GOT3 (cell line): ENCODE measurements around the gene RNASEH2A.

ENCODE experiments used
- DNase-seq: peaks from one replicate; lab custom pipeline; 2025; ENCODE audit warnings: mixed read lengths; lab: John Stamatoyannopoulos, UW

Gene RNASEH2A

DNA sequence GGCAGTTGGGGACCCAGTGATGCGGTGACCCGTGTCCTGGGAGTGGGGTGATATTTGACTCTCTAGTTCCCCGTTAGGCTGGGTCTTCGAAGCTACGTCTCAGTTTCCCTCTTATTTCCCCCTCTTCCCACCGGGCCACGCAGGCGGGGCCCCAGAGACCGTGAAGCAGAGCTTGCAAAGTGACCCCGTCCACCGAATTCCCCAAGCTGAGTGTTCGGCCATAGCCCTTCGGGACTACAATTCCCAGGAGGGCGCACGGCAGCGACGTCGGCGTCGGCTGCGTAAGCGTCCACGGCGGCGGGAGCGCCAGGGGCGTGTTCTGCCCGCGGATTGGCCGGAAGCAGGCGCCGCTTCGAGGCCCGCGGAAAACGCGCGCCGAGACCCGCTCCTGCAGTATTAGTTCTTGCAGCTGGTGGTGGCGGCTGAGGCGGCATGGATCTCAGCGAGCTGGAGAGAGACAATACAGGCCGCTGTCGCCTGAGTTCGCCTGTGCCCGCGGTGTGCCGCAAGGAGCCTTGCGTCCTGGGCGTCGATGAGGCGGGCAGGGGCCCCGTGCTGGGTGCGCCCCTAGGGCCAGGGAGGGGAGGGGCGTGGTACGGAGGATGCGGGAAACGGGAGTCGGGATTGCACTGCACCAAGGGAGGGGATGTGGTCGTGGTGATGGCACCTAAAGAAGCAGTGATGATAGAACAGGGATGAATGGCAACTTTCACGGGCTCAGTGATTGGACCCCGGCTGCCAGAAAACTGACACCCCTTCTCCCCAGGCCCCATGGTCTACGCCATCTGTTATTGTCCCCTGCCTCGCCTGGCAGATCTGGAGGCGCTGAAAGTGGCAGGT is at the start of gene RNASEH2A:
Gene RNASEH2A (plus strand): TSS at position 343 of the 840 bp plus-strand sequence. CDS start 90 bp downstream, at position 433.
- peak; percentile 67 for DNase-seq

GRCh38 chr19:12757544-12758274 is 48.7 kb upstream of the RNASEH2A start:
- DNase-seq: peak; percentile 48

GRCh38 chr19:12759686-12760085 is 46.7 kb upstream of the RNASEH2A start:
- DNase-seq: no peak

GRCh38 chr19:12763100-12763499 is 43.3 kb upstream of the RNASEH2A start:
- DNase-seq: no peak

GRCh38 chr19:12764698-12765097 is 41.7 kb upstream of the RNASEH2A start:
- DNase-seq: no peak

- peak; percentile 27 for DNase-seq
These were observed 40.3 kb upstream of the RNASEH2A start for GRCh38 chr19:12766051-12766521.

DNA sequence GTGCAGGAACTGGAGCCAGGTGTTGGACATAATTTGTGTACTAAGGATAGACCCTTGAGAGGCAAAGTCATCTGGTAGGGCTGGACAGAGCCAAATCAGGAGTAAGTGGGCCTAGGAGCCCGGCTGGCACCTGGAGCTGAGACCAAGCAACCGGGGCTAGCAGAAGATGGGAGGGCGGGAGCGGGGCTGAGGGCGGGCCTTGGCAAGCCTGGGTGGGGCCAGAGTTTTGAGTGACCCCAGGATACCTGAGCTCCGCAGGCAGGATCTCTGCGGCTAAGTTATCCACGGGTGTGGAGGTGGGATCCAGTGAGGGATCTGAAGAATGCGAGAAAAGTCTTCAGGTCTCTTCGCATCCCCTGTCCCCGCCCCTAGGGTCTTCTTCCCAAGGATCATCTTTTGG is 39.2 kb upstream of the RNASEH2A start:
- DNase-seq: no peak

DNA sequence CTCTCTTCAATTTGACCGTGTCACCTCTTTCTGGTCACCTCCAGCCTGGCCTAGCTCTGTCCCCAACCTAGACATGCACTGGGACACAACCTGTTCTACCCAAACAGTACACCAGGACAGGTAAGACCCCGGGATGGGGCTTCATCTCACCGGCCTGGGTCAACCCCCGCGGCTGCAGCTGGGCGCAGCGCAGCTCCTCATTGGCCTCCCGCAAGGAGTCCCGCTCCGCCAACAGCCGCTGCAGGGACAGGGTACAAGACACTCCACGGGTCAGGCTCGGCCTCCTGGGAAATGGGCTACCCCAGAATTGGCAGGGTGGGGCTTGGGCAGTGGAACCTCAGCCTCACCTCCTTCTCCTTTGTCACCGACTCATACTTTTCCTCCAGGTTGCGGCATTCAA is 38.7 kb upstream of the RNASEH2A start:
- no peak for DNase-seq

- DNase-seq: no peak
These were observed 36.7 kb upstream of the RNASEH2A start for GRCh38 chr19:12769689-12770088.

DNA sequence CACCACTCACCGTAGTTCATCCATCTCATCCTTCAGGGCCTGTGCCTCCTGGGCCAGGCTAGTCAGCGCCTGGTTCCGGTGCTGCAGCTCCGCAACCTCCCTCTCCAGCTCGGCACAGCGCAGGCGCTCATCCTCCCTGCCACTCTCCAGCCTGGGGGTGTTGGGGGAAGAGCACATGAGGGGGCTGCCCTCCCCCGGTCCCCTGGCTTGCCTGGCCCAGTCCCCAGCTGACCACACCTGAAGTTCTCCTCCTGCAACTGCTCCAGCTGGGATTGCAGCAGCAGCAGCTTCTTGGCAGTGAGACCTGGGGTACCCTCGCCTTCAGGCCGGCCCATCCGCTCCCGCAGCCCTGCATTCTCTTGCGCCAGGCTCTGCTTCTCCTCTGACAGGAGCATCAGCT is 35.5 kb upstream of the RNASEH2A start:
- DNase-seq: no peak

GRCh38 chr19:12772323-12772722 is 34.1 kb upstream of the RNASEH2A start:
- no peak for DNase-seq

DNA sequence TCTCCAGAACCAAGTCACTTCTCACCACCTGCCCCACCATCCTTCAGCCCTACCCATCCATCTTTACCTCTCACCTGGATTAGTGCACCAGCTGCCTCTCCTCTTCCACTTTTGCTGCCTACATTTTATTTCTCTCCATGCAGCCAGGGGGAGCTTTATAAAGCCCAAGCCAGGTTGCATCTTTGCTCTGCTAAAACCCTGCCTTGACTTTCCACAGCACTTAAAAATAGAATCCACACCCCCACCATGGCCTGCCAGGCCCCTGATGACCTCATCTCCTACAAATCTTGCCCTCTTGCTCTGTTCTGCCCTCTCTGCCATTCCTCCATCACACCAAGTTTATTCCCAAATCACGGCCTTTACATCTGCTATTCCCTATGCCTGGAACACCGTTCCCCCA is 32.8 kb upstream of the RNASEH2A start:
- DNase-seq: no peak

DNA sequence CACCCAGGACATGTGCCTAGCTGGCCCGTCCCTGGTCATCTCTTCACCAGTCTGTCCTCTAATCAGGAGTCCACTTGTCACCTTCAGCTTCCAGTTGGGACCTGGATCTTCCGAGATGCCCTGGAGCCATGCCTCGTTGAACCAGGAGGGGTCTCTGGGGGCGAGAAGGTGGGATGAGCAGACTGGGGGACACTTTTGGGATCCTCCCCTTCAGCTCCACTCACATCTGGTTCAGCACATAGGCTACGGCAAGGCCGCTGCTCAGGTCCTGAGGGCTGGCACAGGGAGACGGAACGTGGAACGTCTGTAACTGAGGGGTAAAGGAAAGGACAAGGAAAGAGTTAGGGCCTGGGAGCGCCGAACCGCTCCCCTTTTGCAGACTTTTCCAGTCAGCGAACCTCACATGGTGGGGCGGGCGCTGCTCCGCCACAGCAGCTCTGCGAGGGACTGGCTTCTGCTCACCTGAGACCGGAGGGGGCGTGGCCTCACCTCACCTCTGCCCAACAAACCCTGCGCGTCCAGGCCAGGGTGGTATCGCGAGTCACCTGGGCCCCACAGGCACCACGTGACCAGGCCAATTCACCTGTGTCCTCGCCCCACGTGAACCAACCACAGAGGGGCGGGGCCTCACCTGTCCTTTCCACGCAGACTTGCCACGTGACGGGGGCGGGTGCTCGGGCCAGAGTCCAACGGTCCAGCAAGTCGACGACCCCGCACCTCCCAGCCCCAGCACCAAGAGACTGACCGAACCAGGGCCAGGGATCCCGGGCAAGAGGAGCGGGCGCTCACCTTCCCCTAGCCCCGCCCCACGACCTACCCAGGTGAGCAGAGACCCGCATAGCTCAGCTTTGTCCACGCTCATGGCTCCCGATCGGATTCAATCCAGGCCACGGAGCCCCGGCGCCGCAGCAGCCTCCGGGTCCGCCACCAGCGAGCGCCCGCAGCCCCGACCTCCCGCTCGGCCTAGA is 31.5 kb upstream of the RNASEH2A start, which contains the start of gene HOOK2:
Gene HOOK2 (minus strand): TSS at position 965 of the 968 bp plus-strand sequence. CDS start 103 bp downstream, at position 862.
- no peak for DNase-seq

GRCh38 chr19:12777217-12778016 is 29.0 kb upstream of the RNASEH2A start:
- DNase-seq: no peak

- no peak for DNase-seq
These were observed 28.1 kb upstream of the RNASEH2A start for GRCh38 chr19:12778017-12778904.

DNA sequence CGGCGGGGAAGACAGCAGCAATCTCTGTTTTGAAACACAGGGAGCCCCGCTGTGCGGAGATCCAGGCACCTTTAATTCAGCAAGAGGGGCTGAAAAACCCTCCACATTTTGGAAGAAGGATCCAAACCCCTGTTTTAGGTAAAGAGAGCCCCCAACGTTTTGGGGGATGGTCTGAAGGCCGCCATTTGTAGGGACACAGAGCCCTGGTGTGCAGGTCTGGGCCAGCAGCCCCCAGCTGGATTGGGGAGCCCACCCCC is 27.6 kb upstream of the RNASEH2A start:
- no peak for DNase-seq

DNA sequence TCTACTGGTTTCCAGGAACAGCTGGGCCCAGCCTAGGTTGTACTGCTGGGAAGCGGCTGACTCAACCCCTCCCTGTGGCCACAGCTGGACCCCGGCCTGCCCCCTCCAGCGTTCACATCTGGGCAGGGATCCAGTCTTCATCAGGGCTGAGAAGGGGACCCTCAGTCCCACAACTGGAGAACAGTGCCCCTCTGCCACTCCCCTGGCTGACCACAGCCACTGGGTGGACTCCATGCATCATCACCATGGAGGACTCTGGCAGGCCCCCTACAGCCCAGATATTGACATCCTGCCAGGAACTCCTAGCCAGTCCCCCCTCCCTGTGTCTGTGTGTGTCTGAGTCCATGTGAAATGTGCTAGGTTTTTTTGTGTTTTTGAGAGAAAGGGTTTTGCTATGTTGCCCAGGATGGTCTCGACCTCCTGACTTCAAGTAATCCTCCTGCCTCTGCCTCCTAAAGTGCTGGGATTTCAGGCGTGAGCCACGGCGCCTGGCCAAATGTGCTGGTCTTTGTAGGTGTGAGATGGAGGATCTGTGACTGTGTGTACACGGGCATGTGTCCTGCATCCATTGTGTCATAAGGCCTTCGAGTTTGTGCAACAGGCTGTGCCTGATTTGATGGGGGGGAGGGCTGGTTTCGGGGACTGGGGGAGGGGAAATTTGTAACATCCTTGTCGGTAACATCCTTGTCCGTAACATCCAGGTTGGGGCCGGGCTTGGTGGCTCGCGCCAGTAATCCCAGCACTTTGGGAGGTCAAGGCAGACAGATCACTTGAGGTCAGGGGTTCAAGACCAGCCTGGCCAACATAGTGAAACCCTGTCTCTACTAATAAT is 27.0 kb upstream of the RNASEH2A start:
- no peak for DNase-seq

DNA sequence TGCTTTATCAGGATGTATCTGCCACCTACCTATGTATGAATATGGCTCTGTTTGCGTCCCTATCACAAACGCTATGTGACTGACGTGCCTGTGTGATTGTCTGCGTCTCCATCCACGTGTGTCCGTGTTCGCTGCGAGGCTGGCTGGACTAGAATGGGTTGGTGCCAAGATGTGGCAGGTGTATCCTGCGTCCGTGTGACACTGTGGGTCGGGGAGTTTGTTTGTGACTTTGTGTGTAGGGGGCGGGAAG is 24.3 kb upstream of the RNASEH2A start:
- no peak for DNase-seq

DNA sequence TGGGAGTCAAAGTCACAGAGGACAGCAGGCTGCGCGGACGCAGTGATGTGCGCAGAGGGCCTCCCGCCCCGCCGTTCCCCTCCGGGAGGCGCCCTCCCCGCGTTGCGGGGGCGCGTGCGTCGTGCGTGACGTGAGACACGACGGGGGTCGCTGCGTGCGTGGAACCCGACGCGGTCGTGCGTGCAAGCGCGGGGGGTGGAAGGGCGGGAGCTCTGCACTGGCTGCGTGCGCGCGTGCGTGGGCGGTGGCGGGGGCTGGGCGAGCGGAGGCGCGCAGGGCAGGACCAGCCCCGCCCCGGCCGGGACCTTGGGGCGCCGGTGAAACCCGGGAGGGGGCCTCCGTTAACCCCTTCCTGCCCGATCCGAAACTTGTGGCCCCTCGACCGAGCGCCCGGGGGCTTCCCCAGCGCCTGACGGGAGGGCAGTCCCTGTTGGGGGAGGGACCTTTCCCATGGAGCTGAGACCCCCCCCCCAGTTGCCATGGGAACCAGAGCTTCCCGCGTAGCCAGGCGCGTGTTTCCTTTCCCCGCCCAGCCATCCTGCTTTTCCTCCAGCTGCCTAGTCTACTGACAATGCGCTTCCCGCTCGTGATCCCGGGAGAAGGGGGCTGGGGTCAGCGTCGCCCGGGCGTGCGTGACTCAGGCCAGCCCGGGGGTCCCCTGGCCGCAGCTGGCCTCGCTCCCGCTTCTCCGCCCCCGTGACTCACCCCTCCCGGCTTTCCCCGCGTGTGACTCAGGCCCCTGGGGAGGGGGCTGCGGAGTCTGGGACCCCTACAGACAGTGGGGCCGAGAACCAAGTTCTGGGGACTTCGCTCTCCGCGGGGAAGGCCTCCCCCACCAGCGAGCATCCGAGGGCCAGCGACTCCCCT is 23.7 kb upstream of the RNASEH2A start:
- DNase-seq: peak; percentile 33
